PFSK-1 (cell line): Measurements from ENCODE around the gene BCAS3.

ENCODE experiments used
- FOXP2 ChIP-seq: optimal IDR thresholded peaks from 2 replicates; pipeline ENCODE3; 2011; ENCODE audit warnings: borderline replicate concordance, control low read depth, inconsistent platforms; ENCODE audit not compliant: insufficient read depth; ENCODE audit errors: extremely low read length, extremely low read depth
- POLR2AphosphoS5 ChIP-seq: IDR thresholded peaks from 2 replicates; pipeline ENCODE4 v1.6.1; 2012; ENCODE audit warnings: low read depth, mild to moderate bottlenecking, control low read depth, low read length, moderate library complexity
- SIN3A ChIP-seq: IDR thresholded peaks from 2 replicates; pipeline ENCODE4 v1.6.1; 2012; ENCODE audit warnings: mild to moderate bottlenecking, low read length, moderate library complexity, borderline replicate concordance; ENCODE audit not compliant: insufficient read depth
- TAF1 ChIP-seq: IDR thresholded peaks from 2 replicates; pipeline ENCODE4 v1.6.1; 2012; ENCODE audit warnings: low read length, control low read depth, borderline replicate concordance; ENCODE audit not compliant: insufficient read depth
- TF ChIP-seq, protein P1 (sequence below), 2 experiments: IDR thresholded peaks; 2 replicates each; pipeline versions ENCODE4 v1.6.1 to v1.8.0; 2011 to 2012; ENCODE audit warnings: low read depth in 2 of 2, low read length in 2 of 2, control low read depth in 1 of 2, inconsistent platforms in 1 of 2, mild to moderate bottlenecking in 1 of 2, moderate library complexity in 1 of 2; ENCODE audit not compliant: insufficient read depth in 1 of 2

The BCAS3 gene

DNA sequence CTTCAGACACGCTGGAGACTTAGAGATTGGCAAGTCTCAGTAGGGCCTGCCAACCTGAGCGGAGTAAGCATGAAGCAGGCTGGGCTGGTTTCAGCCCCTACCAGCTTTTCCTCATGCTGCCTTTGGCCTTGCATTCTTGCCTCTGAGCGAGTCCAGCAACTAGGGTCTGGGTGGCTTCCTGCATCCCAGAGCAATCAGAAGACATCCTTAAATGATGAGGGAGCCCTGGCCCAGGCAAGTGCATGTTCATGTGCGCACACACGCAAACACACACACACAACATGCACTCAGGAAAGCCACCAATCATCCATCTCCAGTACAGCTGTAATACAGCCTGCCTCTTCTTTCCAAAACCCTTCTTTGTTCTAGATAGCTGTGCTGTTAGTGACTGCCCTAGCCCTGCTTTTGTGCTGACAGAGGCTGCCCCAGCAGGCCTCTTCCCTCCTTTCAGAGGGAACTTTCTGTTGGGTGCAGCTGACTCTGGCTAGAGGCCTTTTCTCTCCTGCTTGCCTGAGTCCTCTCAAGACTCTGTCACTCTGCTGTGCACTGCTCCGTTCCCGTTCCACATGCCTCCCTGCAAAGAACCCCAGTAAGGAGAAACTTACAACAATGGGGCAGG, 691.3 kb downstream of the BCAS3 start:
- no peak for TF ChIP-seq TAF1
- TF ChIP-seq, protein P1, sequence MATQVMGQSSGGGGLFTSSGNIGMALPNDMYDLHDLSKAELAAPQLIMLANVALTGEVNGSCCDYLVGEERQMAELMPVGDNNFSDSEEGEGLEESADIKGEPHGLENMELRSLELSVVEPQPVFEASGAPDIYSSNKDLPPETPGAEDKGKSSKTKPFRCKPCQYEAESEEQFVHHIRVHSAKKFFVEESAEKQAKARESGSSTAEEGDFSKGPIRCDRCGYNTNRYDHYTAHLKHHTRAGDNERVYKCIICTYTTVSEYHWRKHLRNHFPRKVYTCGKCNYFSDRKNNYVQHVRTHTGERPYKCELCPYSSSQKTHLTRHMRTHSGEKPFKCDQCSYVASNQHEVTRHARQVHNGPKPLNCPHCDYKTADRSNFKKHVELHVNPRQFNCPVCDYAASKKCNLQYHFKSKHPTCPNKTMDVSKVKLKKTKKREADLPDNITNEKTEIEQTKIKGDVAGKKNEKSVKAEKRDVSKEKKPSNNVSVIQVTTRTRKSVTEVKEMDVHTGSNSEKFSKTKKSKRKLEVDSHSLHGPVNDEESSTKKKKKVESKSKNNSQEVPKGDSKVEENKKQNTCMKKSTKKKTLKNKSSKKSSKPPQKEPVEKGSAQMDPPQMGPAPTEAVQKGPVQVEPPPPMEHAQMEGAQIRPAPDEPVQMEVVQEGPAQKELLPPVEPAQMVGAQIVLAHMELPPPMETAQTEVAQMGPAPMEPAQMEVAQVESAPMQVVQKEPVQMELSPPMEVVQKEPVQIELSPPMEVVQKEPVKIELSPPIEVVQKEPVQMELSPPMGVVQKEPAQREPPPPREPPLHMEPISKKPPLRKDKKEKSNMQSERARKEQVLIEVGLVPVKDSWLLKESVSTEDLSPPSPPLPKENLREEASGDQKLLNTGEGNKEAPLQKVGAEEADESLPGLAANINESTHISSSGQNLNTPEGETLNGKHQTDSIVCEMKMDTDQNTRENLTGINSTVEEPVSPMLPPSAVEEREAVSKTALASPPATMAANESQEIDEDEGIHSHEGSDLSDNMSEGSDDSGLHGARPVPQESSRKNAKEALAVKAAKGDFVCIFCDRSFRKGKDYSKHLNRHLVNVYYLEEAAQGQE (IDR thresholded peaks at IDR 0.05; ENCODE audit: insufficient read depth in 1 of 2, low read depth in 2 of 2, low read length in 2 of 2) = no peak
- no peak for TF ChIP-seq SIN3A
- TF ChIP-seq FOXP2 = no peak
- TF ChIP-seq POLR2AphosphoS5 = no peak

DNA sequence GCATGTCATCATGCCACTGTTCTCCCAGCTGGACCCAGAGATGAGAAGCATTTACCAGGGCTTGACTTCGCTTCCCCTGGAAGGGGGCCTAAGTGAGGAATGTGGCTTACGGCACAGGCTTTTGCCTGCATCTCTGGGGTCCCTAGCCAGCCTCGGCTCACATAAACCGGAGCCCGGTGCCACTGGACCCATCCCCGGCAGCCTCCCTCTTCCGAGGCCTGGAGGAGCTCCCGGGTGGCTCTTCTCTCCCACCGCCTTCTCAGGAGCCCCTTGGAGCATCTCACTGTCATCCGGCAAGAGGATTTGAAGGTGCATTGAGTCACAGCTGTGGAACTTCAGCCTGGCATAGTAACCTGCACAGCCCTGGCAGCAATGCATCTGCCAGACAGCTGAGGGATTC, 692.1 kb downstream of the BCAS3 start:
- TF ChIP-seq, protein P1 (IDR thresholded peaks at IDR 0.05; ENCODE audit: insufficient read depth in 1 of 2, low read depth in 2 of 2, low read length in 2 of 2) = no peak
- TF ChIP-seq TAF1 (no peak), FOXP2 (no peak), SIN3A (no peak), POLR2AphosphoS5 (no peak)

DNA sequence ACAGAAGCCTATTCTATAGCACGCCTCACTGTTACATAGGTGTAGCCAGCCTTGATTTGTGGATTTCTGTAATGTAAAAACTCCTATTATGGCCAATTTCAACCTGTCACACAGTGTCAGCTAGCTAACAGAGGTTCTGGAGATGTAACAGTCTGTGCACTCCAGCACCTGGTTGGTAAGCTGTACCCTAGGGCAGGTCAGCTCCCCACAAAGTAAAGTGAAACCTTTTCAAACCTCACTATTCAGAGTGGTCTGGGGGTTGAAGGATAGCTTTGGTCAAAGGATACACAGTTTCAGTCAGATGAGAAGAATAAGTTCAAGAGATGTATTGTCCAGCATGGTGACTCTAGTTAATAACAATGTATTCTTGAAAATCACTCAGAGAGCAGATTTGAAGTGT, 693.5 kb downstream of the BCAS3 start:
- TF ChIP-seq, protein P1 (IDR thresholded peaks at IDR 0.05; ENCODE audit: insufficient read depth in 1 of 2, low read depth in 2 of 2, low read length in 2 of 2) = no peak
- no peak for TF ChIP-seq FOXP2
- TF ChIP-seq TAF1 = no peak
- TF ChIP-seq SIN3A = no peak
- no peak for TF ChIP-seq POLR2AphosphoS5

DNA sequence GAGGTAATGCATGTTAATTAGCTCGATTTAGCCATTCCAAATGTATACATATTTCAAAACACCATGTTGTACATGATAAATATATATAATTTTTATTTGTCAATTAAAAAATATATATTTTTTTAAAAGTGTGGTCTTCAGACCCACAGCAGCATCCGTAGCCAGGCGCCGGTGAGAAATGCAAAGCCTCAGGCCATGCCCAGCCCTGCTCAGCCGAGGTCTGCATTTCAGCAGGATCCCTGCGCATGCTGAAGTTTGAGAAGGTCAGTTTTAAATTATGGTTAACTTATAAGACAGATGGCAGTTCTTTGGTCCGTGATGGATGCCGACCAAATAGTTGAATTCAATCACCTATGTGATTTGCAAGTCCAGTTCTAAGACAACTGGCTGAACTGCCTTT, 694.0 kb downstream of the BCAS3 start:
- no peak for TF ChIP-seq SIN3A
- TF ChIP-seq, protein P1 (IDR thresholded peaks at IDR 0.05; ENCODE audit: insufficient read depth in 1 of 2, low read depth in 2 of 2, low read length in 2 of 2) = no peak
- TF ChIP-seq TAF1 = no peak
- no peak for TF ChIP-seq POLR2AphosphoS5
- TF ChIP-seq FOXP2 = no peak

DNA sequence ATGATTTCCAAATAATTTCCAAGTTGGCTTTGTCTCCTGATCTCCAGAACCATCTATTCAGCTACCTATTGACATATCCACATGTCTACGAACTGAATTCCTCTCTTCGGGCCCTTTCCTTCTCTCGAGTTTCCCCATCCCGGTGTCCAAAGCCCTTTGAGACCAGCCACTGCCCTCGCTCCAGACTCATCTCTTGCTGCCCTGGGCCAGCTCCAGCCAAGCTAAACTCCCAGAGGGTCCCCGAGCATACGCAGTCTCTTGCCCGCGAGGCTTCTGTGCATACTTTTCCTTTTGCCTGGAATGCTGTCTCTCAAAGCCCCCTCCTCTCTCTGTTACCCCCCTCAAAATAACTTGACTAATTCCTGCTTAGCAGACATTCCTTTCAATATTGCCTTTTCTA, 694.8 kb downstream of the BCAS3 start:
- TF ChIP-seq FOXP2 (no peak), TAF1 (no peak), POLR2AphosphoS5 (no peak), SIN3A (no peak)
- TF ChIP-seq, protein P1 (IDR thresholded peaks at IDR 0.05; ENCODE audit: insufficient read depth in 1 of 2, low read depth in 2 of 2, low read length in 2 of 2) = no peak
